HG02588 (cell line): Measurements from ENCODE around the gene CEP170B.
"Not testable (repeated sequence)": the region's sequence is repeated elsewhere in the genome, so short reads cannot be mapped to it uniquely, and the experiment has no call there.

Experiments used
- ATAC-seq: cut with Tn5 transposase; IDR thresholded peaks from one replicate; pipeline ENCODE4 v1.9.1; 2021; ENCODE audit warnings: mild to moderate bottlenecking, moderate library complexity; ENCODE audit not compliant: unreplicated experiment

Gene CEP170B

GRCh38 chr14:104877066-104877805, 12.2 kb downstream of the CEP170B start:
- ATAC-seq = no peak

DNA sequence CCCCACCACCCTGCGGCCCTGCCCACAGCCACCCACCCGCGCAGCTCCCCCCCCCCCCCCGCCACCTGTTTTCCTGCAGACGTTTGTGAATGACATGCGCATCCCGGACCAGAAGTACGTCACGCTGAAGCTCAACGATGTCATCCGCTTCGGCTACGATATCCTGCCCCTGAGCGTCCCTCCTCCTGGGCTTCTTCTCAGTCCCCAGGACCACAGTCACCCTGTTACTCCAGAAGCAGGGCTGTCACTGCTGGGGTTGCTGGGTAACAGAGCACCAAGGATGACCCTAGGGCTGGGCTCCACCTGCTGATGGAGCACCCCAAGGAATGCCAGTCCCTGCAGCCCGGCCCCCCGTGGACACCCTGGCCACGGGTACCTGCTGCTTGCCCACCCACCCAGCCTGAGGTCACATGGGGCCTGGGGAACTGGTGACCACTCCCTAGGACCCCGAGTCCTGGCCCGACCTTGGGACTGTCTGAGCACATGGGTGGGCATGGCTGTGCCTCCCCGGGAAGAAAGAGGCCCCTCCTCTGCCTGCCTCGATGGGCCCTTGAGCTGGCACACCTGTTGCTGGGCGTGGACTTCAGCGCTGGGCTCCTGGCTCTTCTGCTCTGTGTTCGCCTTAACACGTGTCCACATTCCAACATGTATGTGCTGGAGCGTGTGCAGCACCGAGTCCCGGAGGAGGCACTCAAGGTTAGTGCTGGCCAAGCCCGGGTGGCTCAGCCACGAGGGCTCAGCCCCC, 12.9 kb downstream of the CEP170B start:
- ATAC-seq = no peak

- ATAC-seq = no peak
Observed at GRCh38 chr14:104878582-104878981, 13.5 kb downstream of the CEP170B start.

- ATAC-seq = no peak
Observed at GRCh38 chr14:104879201-104879982, 14.3 kb downstream of the CEP170B start.

GRCh38 chr14:104879983-104880565, 15.0 kb downstream of the CEP170B start:
- ATAC-seq = no peak

GRCh38 chr14:104880584-104881210, 15.6 kb downstream of the CEP170B start:
- ATAC-seq = no peak

GRCh38 chr14:104881369-104881979, 16.4 kb downstream of the CEP170B start:
- ATAC-seq = no peak

DNA sequence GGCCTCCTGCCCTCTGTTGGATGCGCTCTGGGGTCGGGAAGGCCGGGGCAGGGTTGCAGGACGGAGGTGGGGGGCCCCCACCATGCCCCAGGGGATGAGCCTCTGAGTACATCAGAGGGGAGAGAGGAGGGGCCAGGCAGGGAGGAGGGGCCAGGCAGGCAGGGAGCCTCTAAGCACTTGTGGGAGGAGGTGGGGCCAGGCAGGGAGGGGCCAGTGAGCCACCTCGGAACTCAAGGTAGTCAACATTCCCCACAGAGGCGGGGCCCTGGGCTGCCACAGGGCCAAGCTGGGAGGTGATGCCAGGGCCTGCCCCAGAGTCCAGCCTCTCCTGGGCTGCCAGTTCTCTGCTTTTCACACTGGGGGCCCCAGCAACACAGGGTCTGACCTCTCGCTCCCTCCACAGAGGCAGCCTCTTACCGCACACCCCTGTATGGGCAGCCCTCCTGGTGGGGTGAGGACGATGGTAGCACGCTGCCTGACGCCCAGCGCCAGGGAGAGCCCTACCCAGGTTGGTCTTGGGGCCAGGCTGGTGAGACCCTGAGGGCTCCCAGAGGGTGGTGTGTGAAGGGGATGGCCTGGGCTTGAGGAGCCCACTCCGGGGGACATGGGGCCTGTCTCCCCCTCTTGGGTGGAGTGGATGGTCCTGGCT, 17.4 kb downstream of the CEP170B start:
- no peak for ATAC-seq

GRCh38 chr14:104882991-104883660, 18.1 kb downstream of the CEP170B start:
- ATAC-seq = no peak

- ATAC-seq = no peak
Observed at GRCh38 chr14:104883681-104884361, 18.8 kb downstream of the CEP170B start.

DNA sequence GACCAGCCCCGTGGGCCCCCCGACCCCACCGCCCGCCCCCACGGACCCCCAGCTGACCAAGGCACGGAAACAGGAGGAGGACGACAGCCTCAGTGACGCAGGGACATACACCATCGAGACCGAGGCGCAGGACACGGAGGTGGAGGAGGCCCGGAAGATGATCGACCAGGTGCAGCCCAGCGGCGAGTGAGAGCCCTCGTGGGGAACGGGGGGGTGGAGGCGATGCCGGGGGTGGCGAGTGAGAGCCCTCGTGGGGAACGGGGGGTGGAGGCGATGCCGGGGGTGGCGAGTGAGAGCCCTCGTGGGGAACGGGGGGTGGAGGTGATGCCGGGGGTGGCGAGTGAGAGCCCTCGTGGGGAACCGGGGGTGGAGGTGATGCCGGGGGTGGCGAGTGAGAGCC, 19.3 kb downstream of the CEP170B start:
- ATAC-seq = not testable (repeated sequence)

DNA sequence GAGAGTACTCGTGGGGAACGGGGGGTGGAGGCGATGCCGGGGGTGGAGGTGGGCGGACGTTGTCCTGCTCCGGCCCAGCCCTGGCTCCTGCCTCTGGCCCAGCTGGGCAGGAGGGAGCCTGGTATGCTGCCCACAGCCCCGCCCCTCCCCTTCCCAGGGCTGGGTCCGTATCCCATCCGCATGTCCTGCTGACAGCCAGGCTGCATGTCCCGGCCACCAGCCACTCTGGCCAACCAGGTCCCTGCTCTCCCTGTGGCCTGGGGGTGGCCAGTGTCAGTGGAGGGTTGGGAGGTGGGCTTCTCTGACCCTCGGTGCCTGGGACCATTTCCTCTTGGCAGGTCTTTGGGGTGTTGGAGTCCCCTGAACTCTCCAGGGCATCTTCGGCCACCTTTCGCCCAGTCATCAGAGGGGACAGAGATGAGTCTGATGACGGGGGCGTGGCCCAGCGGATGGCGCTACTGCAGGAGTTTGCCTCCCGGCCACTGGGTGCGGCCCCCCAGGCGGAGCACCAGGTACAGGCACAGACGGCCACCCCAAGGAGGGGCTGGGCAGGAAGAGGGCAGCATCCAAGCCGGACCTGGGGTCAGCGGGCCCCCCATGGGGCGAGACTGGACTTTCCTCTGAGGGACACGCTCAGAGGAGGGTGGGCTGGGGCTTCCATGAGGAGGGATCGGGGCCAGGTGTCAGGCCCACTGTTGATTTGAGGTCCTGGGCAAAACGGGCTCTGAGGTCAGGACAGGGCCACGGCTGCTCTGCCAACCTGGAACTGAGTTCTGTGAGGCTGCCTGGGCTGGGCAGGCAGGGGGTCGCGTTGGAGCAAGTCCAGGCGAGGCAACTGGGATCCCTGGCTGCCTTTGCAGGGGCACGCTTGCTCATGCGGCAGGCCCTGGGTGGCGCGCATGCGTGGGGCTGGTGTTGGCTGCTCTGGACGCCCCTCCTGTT, 20.2 kb downstream of the CEP170B start:
- ATAC-seq = no peak

DNA sequence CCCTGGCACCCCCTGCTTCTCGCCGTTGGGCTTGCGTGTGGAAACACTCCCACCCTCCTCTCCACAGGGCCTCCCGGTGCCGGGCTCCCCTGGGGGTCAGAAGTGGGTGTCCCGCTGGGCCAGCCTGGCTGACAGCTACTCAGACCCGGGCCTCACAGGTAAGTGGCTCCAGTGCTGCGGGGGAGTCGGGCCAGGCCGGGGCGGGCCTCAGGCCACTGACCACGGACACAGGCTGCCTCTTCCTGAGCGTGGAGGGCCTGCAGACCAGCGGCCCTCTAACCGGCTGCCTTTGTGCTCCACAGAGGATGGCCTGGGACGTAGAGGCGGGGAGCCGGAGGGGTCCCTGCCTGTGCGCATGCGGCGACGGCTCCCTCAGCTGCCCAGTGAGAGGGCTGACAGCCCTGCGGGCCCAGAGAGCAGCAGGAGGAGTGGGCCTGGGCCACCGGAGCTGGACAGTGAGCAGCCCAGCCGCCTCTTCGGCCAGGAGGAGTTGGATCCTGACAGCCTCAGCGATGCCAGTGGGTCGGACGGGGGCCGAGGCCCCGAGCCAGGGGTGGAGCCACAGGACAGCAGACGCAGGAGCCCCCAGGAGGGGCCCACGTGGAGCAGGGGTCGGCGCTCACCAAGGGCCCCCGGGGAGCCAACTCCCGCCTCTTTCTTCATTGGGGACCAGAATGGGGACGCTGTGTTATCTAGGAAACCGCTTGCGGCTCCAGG, 21.1 kb downstream of the CEP170B start:
- no peak for ATAC-seq

DNA sequence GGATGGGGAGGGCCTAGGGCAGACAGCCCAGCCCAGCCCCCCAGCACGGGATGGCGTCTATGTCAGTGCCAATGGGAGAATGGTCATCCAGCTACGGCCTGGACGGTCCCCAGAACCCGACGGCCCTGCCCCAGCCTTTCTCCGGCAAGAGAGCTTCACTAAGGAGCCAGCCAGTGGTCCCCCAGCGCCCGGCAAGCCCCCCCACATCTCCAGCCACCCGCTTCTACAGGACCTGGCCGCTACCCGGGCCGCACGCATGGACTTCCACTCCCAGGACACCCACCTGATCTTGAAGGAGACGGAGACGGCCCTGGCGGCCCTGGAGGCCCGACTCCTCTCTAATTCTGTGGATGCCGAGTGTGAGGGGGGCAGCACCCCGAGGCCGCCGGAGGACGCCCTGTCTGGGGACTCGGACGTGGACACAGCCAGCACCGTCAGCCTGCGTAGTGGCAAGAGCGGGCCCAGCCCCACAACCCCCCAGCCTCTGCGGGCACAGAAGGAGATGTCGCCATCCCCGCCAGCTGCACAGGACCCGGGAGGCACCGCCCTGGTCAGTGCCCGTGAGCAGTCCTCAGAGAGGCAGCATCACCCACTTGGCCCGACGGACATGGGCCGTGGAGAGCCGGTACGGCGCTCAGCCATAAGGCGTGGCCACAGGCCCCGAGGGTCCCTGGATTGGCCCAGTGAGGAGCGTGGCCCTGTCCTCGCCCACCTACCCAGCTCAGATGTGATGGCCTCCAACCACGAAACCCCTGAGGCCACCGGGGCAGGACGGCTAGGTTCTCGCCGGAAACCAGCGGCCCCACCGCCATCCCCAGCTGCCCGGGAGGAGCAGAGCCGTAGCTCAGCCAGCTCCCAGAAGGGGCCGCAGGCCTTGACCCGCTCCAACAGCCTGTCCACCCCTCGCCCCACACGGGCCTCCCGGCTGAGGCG, 21.9 kb downstream of the CEP170B start:
- no peak for ATAC-seq

DNA sequence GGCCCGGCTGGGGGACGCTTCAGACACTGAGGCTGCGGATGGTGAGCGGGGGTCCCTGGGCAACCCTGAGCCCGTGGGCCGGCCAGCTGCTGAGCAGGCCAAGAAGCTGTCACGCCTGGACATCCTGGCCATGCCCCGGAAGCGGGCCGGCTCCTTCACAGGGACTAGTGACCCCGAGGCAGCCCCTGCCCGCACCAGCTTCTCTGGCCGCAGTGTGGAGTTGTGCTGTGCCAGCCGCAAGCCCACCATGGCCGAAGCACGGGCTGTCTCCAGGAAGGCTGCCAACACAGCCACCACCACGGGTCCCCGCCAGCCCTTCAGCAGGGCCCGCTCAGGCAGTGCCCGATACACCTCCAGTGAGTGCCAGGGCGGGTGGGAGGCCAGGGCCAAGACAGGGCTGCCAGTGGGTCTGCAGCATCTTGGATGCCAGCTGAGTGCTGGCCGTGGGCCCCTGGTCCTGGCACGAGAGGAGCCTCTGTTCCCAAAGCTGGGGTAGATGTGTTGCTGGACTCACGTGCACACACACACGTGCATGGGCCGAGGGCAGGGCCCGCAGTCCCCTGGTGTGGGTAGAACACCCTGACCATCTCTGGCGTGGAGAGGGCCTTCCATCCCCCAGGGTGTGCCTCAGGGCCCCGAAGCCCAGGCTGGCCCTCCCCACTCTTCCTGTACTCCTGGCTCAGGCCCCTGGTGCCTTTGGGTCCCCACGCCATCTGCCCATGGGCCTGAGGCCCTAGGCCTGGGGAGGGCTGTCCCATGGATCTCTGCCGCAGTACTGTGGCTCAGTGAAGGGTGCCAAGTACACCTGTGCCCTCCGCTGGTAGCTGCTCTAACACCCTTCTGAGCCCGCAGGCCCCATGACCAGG, 22.8 kb downstream of the CEP170B start:
- no peak for ATAC-seq
